ENCODE data around the gene NUTF2. TPM values are rescaled to one million over a fixed set of nuclear protein-coding genes. Genes with fewer than 3 reads are reported as not detected.
A peak's percentile ranks its signal among the peaks of the same experiment; 100 is the strongest.
"Not testable (repeated sequence)": the region's sequence is repeated elsewhere in the genome, so short reads cannot be mapped to it uniquely, and the experiment has no call there.

NUTF2 gene
- total and polyA plus RNA-seq, 2 experiments from 2014 or later: 100 to 197 TPM

- DNase-seq (ENCODE audit: low spot score): no peak
- H3K4me1 ChIP-seq (ENCODE audit: insufficient read depth): peaks cover 8% of the 10 kb centered on the region
- no peaks in the 10 kb centered on the region for H3K9me3 ChIP-seq (ENCODE audit: low read depth)
- H3K9me2 ChIP-seq (replicated peaks; ENCODE audit: insufficient read depth): no peaks in the 10 kb centered on the region
- peak overlapping the region; percentile 57 for H3K27ac ChIP-seq
- H3K27me3 ChIP-seq: no peaks in the 10 kb centered on the region
- no peaks in the 10 kb centered on the region for H4K20me1 ChIP-seq (ENCODE audit: insufficient read depth, poor library complexity, severe bottlenecking)
- peaks cover 14% of the 10 kb centered on the region for H3K79me2 ChIP-seq
- H3K4me2 ChIP-seq: peak overlapping the region; percentile 92
- TF ChIP-seq CTCF (IDR thresholded peaks at IDR 0.05; ENCODE audit: poor library complexity): no peak
- no peak for TF ChIP-seq EZH2phosphoT487 (IDR thresholded peaks at IDR 0.05; ENCODE audit: low read depth, severe bottlenecking, unreplicated experiment)
- no peak for TF ChIP-seq EZH2 (IDR thresholded peaks at IDR 0.05; ENCODE audit: borderline replicate concordance)
- peak overlapping the region; percentile 79 for H3K4me3 ChIP-seq
- peak overlapping the region; percentile 93 for H2AFZ ChIP-seq
- no peaks in the 10 kb centered on the region for H3K36me3 ChIP-seq (replicated peaks; ENCODE audit: insufficient read depth, low read depth)
- WGBS (ENCODE audit: low lambda C conversion rate, missing lambda C conversion rate): 9% methylated on average over 3 of the region's 3 CpGs
These were observed 13.7 kb upstream of the NUTF2 start for GRCh38 chr16:67833030-67833414.

- Histone ChIP-seq H3K79me2 (peaks cover 14% of the 10 kb centered on the region), H3K4me1 (ENCODE audit: insufficient read depth) (peaks cover 8% of the 10 kb centered on the region), H4K20me1 (ENCODE audit: insufficient read depth, poor library complexity, severe bottlenecking) (no peaks in the 10 kb centered on the region), H3K27ac (peak overlapping the region; percentile 57), H3K4me2 (peak overlapping the region; percentile 92), H3K4me3 (peak overlapping the region; percentile 79), H2AFZ (peak overlapping the region; percentile 93), H3K27me3 (no peaks in the 10 kb centered on the region), H3K9me3 (ENCODE audit: low read depth) (no peaks in the 10 kb centered on the region), H3K36me3 (replicated peaks; ENCODE audit: insufficient read depth, low read depth) (no peaks in the 10 kb centered on the region), H3K9me2 (replicated peaks; ENCODE audit: insufficient read depth) (no peaks in the 10 kb centered on the region)
- peak; percentile 95 for DNase-seq (ENCODE audit: low spot score)
- TF ChIP-seq CTCF (IDR thresholded peaks at IDR 0.05; ENCODE audit: poor library complexity) (no peak), EZH2 (IDR thresholded peaks at IDR 0.05; ENCODE audit: borderline replicate concordance) (no peak)
- 1% methylated on average over 49 of the region's 49 CpGs for WGBS (ENCODE audit: low lambda C conversion rate, missing lambda C conversion rate)
These were observed 13.1 kb upstream of the NUTF2 start for GRCh38 chr16:67833415-67834241.

- Histone ChIP-seq H3K36me3 (replicated peaks; ENCODE audit: insufficient read depth, low read depth) (no peaks in the 10 kb centered on the region), H3K9me2 (replicated peaks; ENCODE audit: insufficient read depth) (no peaks in the 10 kb centered on the region), H3K4me2 (peak overlapping the region; percentile 92), H3K4me1 (ENCODE audit: insufficient read depth) (peaks cover 8% of the 10 kb centered on the region), H3K27me3 (no peaks in the 10 kb centered on the region), H3K4me3 (peak overlapping the region; percentile 17), H4K20me1 (ENCODE audit: insufficient read depth, poor library complexity, severe bottlenecking) (no peaks in the 10 kb centered on the region), H3K79me2 (peaks cover 14% of the 10 kb centered on the region), H3K27ac (no peak overlapping the region), H3K9me3 (ENCODE audit: low read depth) (no peaks in the 10 kb centered on the region), H2AFZ (peak overlapping the region; percentile 75)
- DNase-seq (ENCODE audit: low spot score): no peak
- WGBS (ENCODE audit: low lambda C conversion rate, missing lambda C conversion rate): 80% methylated on average over 10 of the region's 10 CpGs
- TF ChIP-seq EZH2phosphoT487 (IDR thresholded peaks at IDR 0.05; ENCODE audit: low read depth, severe bottlenecking, unreplicated experiment): no peak
- no peak for TF ChIP-seq CTCF (IDR thresholded peaks at IDR 0.05; ENCODE audit: poor library complexity)
- TF ChIP-seq EZH2 (IDR thresholded peaks at IDR 0.05; ENCODE audit: borderline replicate concordance): no peak
These were observed 12.5 kb upstream of the NUTF2 start for GRCh38 chr16:67834242-67834614.

- not testable (repeated sequence) for H3K4me3 ChIP-seq; H3K4me2 ChIP-seq; H3K36me3 ChIP-seq (replicated peaks; ENCODE audit: insufficient read depth, low read depth); H3K9me2 ChIP-seq (replicated peaks; ENCODE audit: insufficient read depth); H3K9me3 ChIP-seq (ENCODE audit: low read depth); H4K20me1 ChIP-seq (ENCODE audit: insufficient read depth, poor library complexity, severe bottlenecking); H3K27me3 ChIP-seq; H3K27ac ChIP-seq; DNase-seq (ENCODE audit: low spot score); H2AFZ ChIP-seq; H3K4me1 ChIP-seq (ENCODE audit: insufficient read depth)
- 88% methylated on average over 10 of the region's 10 CpGs for WGBS (ENCODE audit: low lambda C conversion rate, missing lambda C conversion rate)
- peaks cover 14% of the 10 kb centered on the region for H3K79me2 ChIP-seq
These were observed 9.5 kb upstream of the NUTF2 start for GRCh38 chr16:67837190-67837589.

Measured in hepatocyte (in vitro differentiated cells).